HepG2 (cell line): ENCODE data around the gene SEC11A. TPM values are rescaled to one million over a fixed set of nuclear protein-coding genes. Genes with fewer than 3 reads are reported as not detected.

Experiments
- ATAC-seq: fragments of 200-7000 bp; cut with Tn5 transposase; 3 replicates; pipeline ENCODE4 v1.9.1; 2020; ENCODE audit warnings: mild to moderate bottlenecking, moderate library complexity
- BruUV-seq: library from RNA; stranded (reverse); fragments of 400-500 nt; replicated peaks from 2 replicates; lab custom pipeline; 2021; lab: Mats Ljungman, UMichigan
- CTCF ChIA-PET: fragments of 300-600 bp; formaldehyde crosslinking; extraction: SDS; loops from one replicate; lab custom pipeline; 2021; ENCODE audit warnings: low total read pairs, inconsistent platforms, low intra/inter-chr PET ratio; lab: Yijun Ruan, JAX
- POLR2A ChIA-PET: fragments of 350-600 bp; sonication (Branson Sonifier 250); formaldehyde crosslinking; loops from one replicate; lab custom pipeline; 2020; ENCODE audit warnings: antibody characterized with exemption, inconsistent platforms; lab: Yijun Ruan, JAX
- DNase-seq: peaks from one replicate; pipeline ENCODE4 v3.0.0-alpha.2; 2015; ENCODE audit warnings: low spot score
- FAIRE-seq: peaks from 3 replicates; lab custom pipeline; 2011; peaks lifted over from hg19 to GRCh38; lab: Jason Lieb, UNC
- H2AFZ ChIP-seq: one replicate; pipeline ENCODE4 v1.6.1; 2011; ENCODE audit warnings: low read length, inconsistent platforms
- H3K27ac ChIP-seq: fragments of 300-600 bp; 3 replicates; pipeline ENCODE4 v1.8.0; 2011; ENCODE audit warnings: mixed run types, mild to moderate bottlenecking, mixed read lengths, low read length, inconsistent platforms; ENCODE audit not compliant: insufficient read depth; ENCODE audit errors: extremely low read length
- H3K27me3 ChIP-seq, 2 experiments: fragments of 200-600 bp in 1 of 2; 2 replicates in 1 of 2; 3 replicates in 1 of 2; pipeline versions ENCODE4 v1.6.0 to v1.8.0; 2011; ENCODE audit warnings: low read length in 2 of 2, mild to moderate bottlenecking in 2 of 2, moderate library complexity in 2 of 2, inconsistent platforms in 1 of 2; ENCODE audit not compliant: insufficient read depth in 2 of 2, control insufficient read depth in 1 of 2
- H3K36me3 ChIP-seq, 2 experiments: fragments of 200-600 bp in 1 of 2; replicated peaks in 1 of 2; 2 replicates in 1 of 2; 3 replicates in 1 of 2; pipeline versions ENCODE4 v1.5.1 to v1.8.0; 2011; ENCODE audit warnings: low read length in 2 of 2, inconsistent platforms in 1 of 2; ENCODE audit not compliant: insufficient read depth in 2 of 2, control insufficient read depth in 1 of 2
- H3K4me1 ChIP-seq: 2 replicates; pipeline ENCODE4 v1.5.1; 2012; ENCODE audit warnings: low read length, inconsistent platforms; ENCODE audit not compliant: insufficient read depth
- H3K4me2 ChIP-seq: 2 replicates; pipeline ENCODE4 v1.6.0; 2011; ENCODE audit warnings: low read depth, low read length, inconsistent platforms
- H3K4me3 ChIP-seq, 3 experiments: fragments of 200-600 bp in 1 of 3; sonication (generic), shearing (Covaris generic) in 1 of 3; replicated peaks in 1 of 3; 2 replicates each; pipeline ENCODE4 v1.5.1; 2011 to 2016; ENCODE audit warnings: low read length in 3 of 3, inconsistent platforms in 2 of 3, low read depth in 2 of 3, mild to moderate bottlenecking in 2 of 3, control low read depth in 1 of 3, mixed read lengths in 1 of 3; ENCODE audit not compliant: insufficient read depth in 1 of 3
- H3K79me2 ChIP-seq: one replicate; pipeline ENCODE4 v1.6.1; 2011; ENCODE audit warnings: low read length, inconsistent platforms; ENCODE audit not compliant: insufficient read depth
- H3K9ac ChIP-seq: 2 replicates; pipeline ENCODE4 v1.6.0; 2011; ENCODE audit warnings: mild to moderate bottlenecking, low read depth, low read length, inconsistent platforms; ENCODE audit not compliant: insufficient read depth
- H3K9me3 ChIP-seq: 2 replicates; pipeline ENCODE4 v1.5.1; 2012; ENCODE audit warnings: mild to moderate bottlenecking, low read length
- H4K20me1 ChIP-seq: 2 replicates; pipeline ENCODE4 v1.6.0; 2011; ENCODE audit warnings: inconsistent platforms, mild to moderate bottlenecking, low read length, moderate library complexity; ENCODE audit not compliant: insufficient read depth
- ADNP ChIP-seq: sonication (generic); formaldehyde crosslinking; IDR thresholded peaks from 2 replicates; pipeline ENCODE4 v1.4.0; 2020; ENCODE audit warnings: missing genetic modification reagents
- CC2D1A ChIP-seq: sonication (generic); formaldehyde crosslinking; IDR thresholded peaks from 2 replicates; pipeline ENCODE4 v1.8.1; 2023; ENCODE audit warnings: mild to moderate bottlenecking, missing genetic modification reagents
- CEBPB ChIP-seq: IDR thresholded peaks from 2 replicates; pipeline ENCODE4 v1.6.1; 2011; ENCODE audit warnings: low read depth, low read length, improper control_type of control experiment, borderline replicate concordance
- CENPT ChIP-seq: sonication (generic); formaldehyde crosslinking; IDR thresholded peaks from 2 replicates; pipeline ENCODE4 v1.8.0; 2022; ENCODE audit warnings: low read depth, mild to moderate bottlenecking, moderate library complexity, missing genetic modification reagents
- MED8 ChIP-seq: sonication (generic); formaldehyde crosslinking; IDR thresholded peaks from 2 replicates; pipeline ENCODE4 v1.8.1; 2023; ENCODE audit warnings: mild to moderate bottlenecking, missing genetic modification reagents; ENCODE audit not compliant: insufficient replicate concordance
- MXD4 ChIP-seq: IDR thresholded peaks from 2 replicates; pipeline ENCODE4 v1.6.1; 2016; ENCODE audit warnings: mild to moderate bottlenecking, missing biosample characterization, missing genetic modification reagents
- NFAT5 ChIP-seq: sonication (generic); formaldehyde crosslinking; IDR thresholded peaks from 2 replicates; pipeline ENCODE4 v1.4.0; 2020; ENCODE audit warnings: missing genetic modification reagents
- POLR2AphosphoS5 ChIP-seq: IDR thresholded peaks from 2 replicates; pipeline ENCODE4 v1.6.1; 2012; ENCODE audit warnings: low read depth, low read length
- RFXAP ChIP-seq: sonication (generic); formaldehyde crosslinking; IDR thresholded peaks from 2 replicates; pipeline ENCODE4 v1.4.0; 2020; ENCODE audit warnings: missing genetic modification reagents, borderline replicate concordance
- SETDB1 ChIP-seq: sonication (generic); formaldehyde crosslinking; IDR thresholded peaks from 2 replicates; pipeline ENCODE4 v1.5.1; 2020; ENCODE audit warnings: missing genetic modification reagents, mild to moderate bottlenecking, borderline replicate concordance
- SIN3A ChIP-seq: IDR thresholded peaks from 2 replicates; pipeline ENCODE4 v1.6.1; 2011; ENCODE audit warnings: low read depth, mild to moderate bottlenecking, control low read depth, low read length, borderline replicate concordance
- SRY ChIP-seq: sonication (generic); formaldehyde crosslinking; IDR thresholded peaks from 2 replicates; pipeline ENCODE4 v1.8.0; 2022; ENCODE audit warnings: mild to moderate bottlenecking, missing genetic modification reagents
- SSRP1 ChIP-seq: IDR thresholded peaks from 2 replicates; pipeline ENCODE4 v1.6.1; 2016; ENCODE audit warnings: control low read depth
- ZNF207 ChIP-seq: fragments of 450-650 bp; IDR thresholded peaks from 2 replicates; pipeline ENCODE4 v1.6.1; 2016; ENCODE audit warnings: antibody characterized with exemption, borderline replicate concordance
- ZNF766 ChIP-seq: sonication (generic); formaldehyde crosslinking; IDR thresholded peaks from 2 replicates; pipeline ENCODE4 v1.5.0; 2020; ENCODE audit warnings: missing genetic modification reagents, borderline replicate concordance
- ZSCAN29 ChIP-seq: sonication (generic); formaldehyde crosslinking; conservative IDR thresholded peaks from 2 replicates; pipeline ENCODE4 v1.4.0; 2020; ENCODE audit warnings: mild to moderate bottlenecking, missing genetic modification reagents
- WGBS: methylation state at CpG from one replicate; pipeline ENCODE4 v1.1.6; 2017; ENCODE audit warnings: low lambda C conversion rate; 5-methylcytosine and 5-hydroxymethylcytosine counted together
- in situ Hi-C: cut with HindIII; loops from 2 replicates; pipeline ENCODE4 v1.10.0; 2017; ENCODE audit warnings: low pct_unique_long_range_greater_than_20kb; ENCODE audit not compliant: extremely low pct_ligation_motif_present
- intact Hi-C: fragments of 100-400 bp; cut with micrococcal nuclease; formaldehyde crosslinking; loops from one replicate; pipeline ENCODE4 v1.10.0; 2022; ENCODE audit not compliant: unreplicated experiment
- polyA plus RNA-seq, 8 experiments: library from polyadenylated mRNA; depleted of rRNA in 3 of 8; stranded (reverse) in 7 of 8; unstranded in 1 of 8; fragments of >200 nt; fragmentation: Illumina TruSeq in 4 of 8; extraction: Trizol in 4 of 8; gene quantifications; 2 replicates each; pipeline versions ENCODE4 v1.2.1 to v1.2.3, GENCODE V29; 2011 to 2016; ENCODE audit warnings: low read depth in 4 of 8, missing spikeins in 1 of 8, mixed read lengths in 1 of 8; ENCODE audit not compliant: insufficient read depth in 1 of 8
- total RNA-seq, 5 experiments: library from RNA; depleted of rRNA; stranded (reverse); fragments of >200 nt; fragmentation: Illumina TruSeq; extraction: Trizol; gene quantifications; 2 replicates each; pipeline ENCODE4 v1.2.3, GENCODE V29; 2016; ENCODE audit warnings: low read depth in 1 of 5

SEC11A gene
- total and polyA plus RNA-seq, 2 of the 13 experiments (the other 11 are each of a cell fraction or from before 2014, with no cell fraction given), result 141 to 230 TPM

- no TSS peak for BruUV-seq
- TF ChIP-seq CEBPB, result no peak
- no peak for TF ChIP-seq ADNP (CRISPR knock-in tag)
- TF ChIP-seq MED8, result no peak
- TF ChIP-seq ZSCAN29 (CRISPR knock-in tag), result no peak
- no peak for TF ChIP-seq NFAT5 (CRISPR knock-in tag)
- TF ChIP-seq POLR2AphosphoS5, result no peak
- no peak for TF ChIP-seq RFXAP
- TF ChIP-seq SRY (CRISPR knock-in tag), result no peak
- TF ChIP-seq SETDB1 (CRISPR knock-in tag), result no peak
- TF ChIP-seq ZNF207, result no peak
- TF ChIP-seq CENPT, result no peak
- no peak for TF ChIP-seq CC2D1A
- TF ChIP-seq MXD4, result no peak
- no peak for TF ChIP-seq SIN3A
- TF ChIP-seq ZNF766 (CRISPR knock-in tag), result no peak
- no peak for TF ChIP-seq SSRP1 (CRISPR knock-in tag)
- TF ChIP-seq, all 625 proteins: peak for 0
- peaks cover 23% of the 10 kb centered on the region for H3K4me1 ChIP-seq
- FAIRE-seq (no peak), ATAC-seq (no peak), DNase-seq (no peak)
- no peak overlapping the region for H3K27ac ChIP-seq
- H3K4me3 ChIP-seq, result no peak overlapping the region
- H4K20me1 ChIP-seq, result 0 out of 2 replicates have a peak, but pooled peaks cover 5% of the 10 kb centered on the region
- no peak overlapping the region for H2AFZ ChIP-seq
- H3K9me3 ChIP-seq, result no peaks in the 10 kb centered on the region
- H3K79me2 ChIP-seq, result peaks cover 86% of the 10 kb centered on the region
- H3K9ac ChIP-seq, result no peak overlapping the region
- ChIA-PET POLR2A (no interaction called here), CTCF (no interaction called here)
- in situ Hi-C loops, result no loop called here
- no peaks in the 10 kb centered on the region for H3K27me3 ChIP-seq
- intact Hi-C loops, result loop anchor here (10.0 kb wide), 1 partner anchor 45 kb away; the partner anchor contains the start of gene ZNF592
- peaks cover 0 to 7% of the 10 kb centered on the region in 2 experiments; a peak in 1 of 5 replicates for H3K36me3 ChIP-seq
- no peak overlapping the region for H3K4me2 ChIP-seq
- WGBS, result 94% methylated on average over 8 of the region's 8 CpGs
Measured at GRCh38 chr15:84699538-84700191, 16.3 kb downstream of the SEC11A start.
